GM12864 (cell line): ENCODE results near the gene NR1H4.
"Not testable (repeated sequence)": the region's sequence is repeated elsewhere in the genome, so short reads cannot be mapped to it uniquely, and the experiment has no call there.

Experiments
- DNase-seq: peaks from one replicate; pipeline ENCODE4 v3.0.0-alpha.2; 2011; ENCODE audit warnings: low read depth
- H3K4me3 ChIP-seq: 2 replicates; pipeline ENCODE4 v1.5.1; 2011; ENCODE audit warnings: mild to moderate bottlenecking, low read depth, low read length, control low read depth
- TF ChIP-seq, protein P1 (sequence below): IDR thresholded peaks from 2 replicates; pipeline ENCODE4 v1.5.1; 2011; ENCODE audit warnings: low read depth, mild to moderate bottlenecking, moderate library complexity, low read length, control low read depth, inconsistent platforms; ENCODE audit errors: missing control alignments

NR1H4 gene

DNA sequence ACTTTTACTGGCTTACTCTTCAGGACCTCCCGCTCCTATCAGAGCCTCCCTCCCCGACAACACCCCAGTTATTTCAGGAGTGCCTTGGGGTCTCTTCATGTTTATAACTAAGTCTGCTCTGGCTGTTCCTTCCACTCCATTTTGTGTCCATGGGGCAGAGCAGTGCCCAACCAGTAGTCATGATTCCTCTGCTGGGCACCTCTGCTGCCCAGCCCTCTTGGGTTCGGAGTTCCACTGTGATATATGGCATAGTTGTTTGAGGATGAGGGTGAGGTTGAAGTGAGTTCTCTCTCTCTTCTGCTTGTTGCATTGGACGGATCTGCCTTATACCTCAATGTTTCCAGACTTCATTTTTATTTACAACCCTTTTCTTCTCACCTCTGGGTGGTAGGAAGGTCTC lies 17.4 kb downstream of the NR1H4 start:
- DNase-seq, result no peak

DNA sequence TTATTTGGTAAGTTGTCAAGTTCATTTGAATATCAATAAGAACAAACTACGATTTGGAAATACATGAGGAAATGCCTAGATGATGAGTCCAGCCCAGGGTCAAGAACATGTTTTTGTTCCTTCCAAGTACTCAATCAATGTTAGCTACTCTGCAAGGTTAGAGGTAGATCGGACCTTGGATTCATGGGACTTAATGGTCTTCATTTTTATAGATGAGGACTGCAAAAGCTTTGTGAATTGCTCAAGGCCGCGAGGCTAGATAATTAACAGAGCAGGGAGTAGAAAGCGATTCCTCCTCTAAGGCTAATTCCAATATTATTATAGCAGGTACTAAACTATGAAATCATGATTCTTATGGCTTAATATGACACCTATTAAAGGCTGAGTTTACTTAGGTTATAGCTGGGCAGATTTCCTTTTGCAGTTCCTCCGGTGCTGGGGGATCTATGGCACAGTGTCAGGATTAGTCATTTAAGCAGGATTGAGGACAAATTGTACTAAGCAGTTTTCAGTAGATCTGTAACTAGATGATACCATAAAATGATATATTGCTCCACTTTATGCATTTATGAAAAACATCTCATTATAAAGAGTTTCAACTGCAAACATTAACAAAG lies 19.8 kb downstream of the NR1H4 start:
- no peak for DNase-seq
- TF ChIP-seq, protein P1, sequence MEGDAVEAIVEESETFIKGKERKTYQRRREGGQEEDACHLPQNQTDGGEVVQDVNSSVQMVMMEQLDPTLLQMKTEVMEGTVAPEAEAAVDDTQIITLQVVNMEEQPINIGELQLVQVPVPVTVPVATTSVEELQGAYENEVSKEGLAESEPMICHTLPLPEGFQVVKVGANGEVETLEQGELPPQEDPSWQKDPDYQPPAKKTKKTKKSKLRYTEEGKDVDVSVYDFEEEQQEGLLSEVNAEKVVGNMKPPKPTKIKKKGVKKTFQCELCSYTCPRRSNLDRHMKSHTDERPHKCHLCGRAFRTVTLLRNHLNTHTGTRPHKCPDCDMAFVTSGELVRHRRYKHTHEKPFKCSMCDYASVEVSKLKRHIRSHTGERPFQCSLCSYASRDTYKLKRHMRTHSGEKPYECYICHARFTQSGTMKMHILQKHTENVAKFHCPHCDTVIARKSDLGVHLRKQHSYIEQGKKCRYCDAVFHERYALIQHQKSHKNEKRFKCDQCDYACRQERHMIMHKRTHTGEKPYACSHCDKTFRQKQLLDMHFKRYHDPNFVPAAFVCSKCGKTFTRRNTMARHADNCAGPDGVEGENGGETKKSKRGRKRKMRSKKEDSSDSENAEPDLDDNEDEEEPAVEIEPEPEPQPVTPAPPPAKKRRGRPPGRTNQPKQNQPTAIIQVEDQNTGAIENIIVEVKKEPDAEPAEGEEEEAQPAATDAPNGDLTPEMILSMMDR, result no peak
- no peak overlapping the region for H3K4me3 ChIP-seq

More for the DNA sequence above, 17.4 kb downstream of the NR1H4 start:
- TF ChIP-seq, protein P1, result no peak
- no peak overlapping the region for H3K4me3 ChIP-seq

DNA sequence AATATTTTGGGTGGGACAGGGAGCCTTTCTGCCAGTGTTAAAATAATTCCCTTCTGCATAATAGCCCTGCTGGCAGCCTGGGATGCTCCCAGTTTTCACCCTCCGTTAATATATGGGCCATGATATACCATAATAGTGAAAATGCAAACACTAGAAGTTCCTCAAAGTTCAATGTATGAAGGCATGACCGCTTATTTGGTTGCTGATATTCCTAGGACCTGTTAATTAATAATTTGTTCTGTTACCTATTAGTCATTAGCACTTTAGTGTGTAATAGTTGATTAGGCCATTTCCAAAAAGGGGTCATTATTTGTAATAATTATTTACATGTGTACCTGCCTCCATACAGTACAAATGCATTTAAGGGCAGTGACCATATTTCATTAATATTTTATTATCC lies 20.4 kb downstream of the NR1H4 start:
- TF ChIP-seq, protein P1, result no peak
- DNase-seq, result no peak
- no peak overlapping the region for H3K4me3 ChIP-seq

DNA sequence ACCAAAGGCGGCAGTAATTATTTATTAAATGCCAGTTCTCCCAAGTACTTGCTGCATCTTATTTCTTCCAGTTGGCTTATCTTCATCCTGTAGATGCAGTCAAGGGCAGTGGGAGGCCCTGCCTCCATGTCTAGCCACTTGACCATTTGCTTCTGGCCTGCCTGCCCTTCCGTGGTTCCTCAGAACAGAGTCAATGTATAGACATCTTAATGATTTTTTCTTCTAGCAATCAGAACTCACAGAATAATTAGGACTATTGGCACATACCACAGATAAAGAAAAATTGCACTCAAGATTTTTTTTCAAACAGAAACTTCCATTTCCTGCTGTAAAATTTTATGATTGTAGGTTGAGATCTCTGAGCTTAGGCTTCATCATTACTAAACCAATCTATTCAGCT lies 20.9 kb downstream of the NR1H4 start:
- DNase-seq, result no peak
- H3K4me3 ChIP-seq, result no peak overlapping the region
- TF ChIP-seq, protein P1, result no peak

DNA sequence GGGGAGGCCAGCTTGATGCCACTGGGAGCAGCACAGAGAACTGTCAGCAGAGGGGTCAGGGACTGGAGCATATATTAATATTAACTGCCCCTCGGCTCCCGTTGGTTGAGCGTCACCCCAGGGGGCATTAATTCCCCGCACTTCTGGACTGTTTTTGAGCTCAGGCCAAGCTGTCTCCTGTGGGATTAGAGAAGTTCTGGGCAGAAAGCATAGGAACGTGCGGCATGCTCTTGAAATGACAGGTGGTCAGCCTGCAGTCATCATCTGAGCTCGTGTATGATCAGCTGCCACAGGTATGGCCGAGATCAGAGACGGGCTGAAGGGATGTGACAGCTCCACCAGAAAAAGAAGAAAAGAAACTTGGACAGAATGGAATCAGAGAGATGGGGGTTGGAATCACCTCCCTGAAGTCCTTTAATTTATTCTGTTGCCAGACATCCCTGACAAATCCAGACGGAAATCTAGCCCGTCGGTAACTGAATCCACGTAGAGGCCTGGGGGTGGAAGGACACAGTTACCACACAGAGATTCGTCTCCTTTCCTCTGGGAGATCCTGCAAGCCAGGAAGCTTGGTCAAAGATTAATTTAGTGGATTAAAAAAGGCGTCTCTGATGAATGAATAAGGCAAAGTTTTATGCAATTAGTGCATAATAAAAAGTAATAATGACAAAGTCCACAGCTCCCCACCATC lies 23.6 kb downstream of the NR1H4 start:
- TF ChIP-seq, protein P1, result no peak
- no peak for DNase-seq

DNA sequence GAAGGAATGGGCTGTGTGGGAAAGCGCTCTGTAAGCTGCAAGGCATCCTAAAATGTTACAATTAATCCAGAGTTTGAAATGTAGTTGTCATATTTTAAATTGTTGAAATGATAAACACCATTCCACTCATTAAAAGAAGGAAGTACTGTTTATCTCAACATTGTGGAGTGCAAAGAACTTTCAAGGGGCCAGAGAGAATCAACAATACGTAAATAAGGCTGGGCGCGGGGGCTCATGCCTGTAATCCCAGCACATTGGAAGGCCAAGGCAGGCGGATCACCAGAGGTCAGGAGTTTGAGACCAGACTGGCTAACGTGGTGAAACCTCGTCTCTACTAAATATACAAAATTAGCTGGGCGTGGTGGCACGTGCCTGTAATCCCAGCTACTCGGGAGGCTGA lies 24.5 kb downstream of the NR1H4 start:
- no peak for DNase-seq
- H3K4me3 ChIP-seq, result no peak overlapping the region
- TF ChIP-seq, protein P1, result no peak

More for the DNA sequence above, 23.6 kb downstream of the NR1H4 start:
- H3K4me3 ChIP-seq, result no peak overlapping the region

DNA sequence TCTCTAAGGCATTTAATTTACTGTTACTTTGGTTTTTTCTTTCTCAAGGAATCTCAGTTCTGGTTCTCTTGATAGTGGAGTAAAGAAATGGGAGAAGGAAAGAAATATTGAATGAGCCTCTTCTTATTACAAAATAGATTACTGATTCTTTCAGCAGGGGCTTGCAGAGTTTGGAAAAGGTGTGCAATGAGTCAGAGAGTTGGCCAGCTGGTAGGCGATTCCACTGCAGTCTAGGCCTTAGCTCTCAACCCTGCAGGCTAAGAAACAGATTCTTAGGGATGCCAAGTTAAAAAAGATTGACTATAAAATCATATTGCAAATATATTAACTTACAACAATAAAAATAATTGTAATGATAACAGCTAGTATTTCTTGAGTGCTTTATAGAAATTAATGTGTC lies 25.8 kb downstream of the NR1H4 start:
- TF ChIP-seq, protein P1, result no peak
- no peak for DNase-seq
- H3K4me3 ChIP-seq, result no peak overlapping the region

DNA sequence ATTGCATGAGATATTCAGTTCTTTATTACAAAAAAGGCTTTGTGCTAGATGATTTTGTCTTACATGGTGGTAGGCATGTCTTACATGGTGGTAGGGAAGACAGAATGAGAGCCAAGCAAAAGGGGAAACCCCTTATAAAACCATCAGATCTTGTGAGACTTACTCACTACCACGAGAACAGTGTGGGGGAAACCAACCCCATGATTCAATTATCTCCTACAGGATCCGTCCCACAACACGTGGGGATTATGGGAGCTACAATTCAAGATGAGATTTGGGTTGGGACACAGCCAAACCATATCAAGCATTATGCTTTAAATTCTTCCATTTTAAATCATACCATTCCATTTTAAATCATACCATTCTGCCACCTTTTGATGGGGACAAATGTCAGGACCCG lies 29.1 kb downstream of the NR1H4 start:
- not testable (repeated sequence) for DNase-seq, H3K4me3 ChIP-seq
